GM12875 (cell line): Measurements from ENCODE around the gene ACER1.

Experiments
- H3K4me3 ChIP-seq: one replicate; pipeline ENCODE4 v1.5.1; 2011; ENCODE audit warnings: low read depth, low read length, control low read depth
- TF ChIP-seq, protein P1 (sequence below): IDR thresholded peaks from 2 replicates; pipeline ENCODE4 v1.5.1; 2011; ENCODE audit warnings: low read depth, mild to moderate bottlenecking, control low read depth, inconsistent platforms, low read length, moderate library complexity, borderline replicate concordance; ENCODE audit not compliant: insufficient read depth

Gene ACER1

DNA sequence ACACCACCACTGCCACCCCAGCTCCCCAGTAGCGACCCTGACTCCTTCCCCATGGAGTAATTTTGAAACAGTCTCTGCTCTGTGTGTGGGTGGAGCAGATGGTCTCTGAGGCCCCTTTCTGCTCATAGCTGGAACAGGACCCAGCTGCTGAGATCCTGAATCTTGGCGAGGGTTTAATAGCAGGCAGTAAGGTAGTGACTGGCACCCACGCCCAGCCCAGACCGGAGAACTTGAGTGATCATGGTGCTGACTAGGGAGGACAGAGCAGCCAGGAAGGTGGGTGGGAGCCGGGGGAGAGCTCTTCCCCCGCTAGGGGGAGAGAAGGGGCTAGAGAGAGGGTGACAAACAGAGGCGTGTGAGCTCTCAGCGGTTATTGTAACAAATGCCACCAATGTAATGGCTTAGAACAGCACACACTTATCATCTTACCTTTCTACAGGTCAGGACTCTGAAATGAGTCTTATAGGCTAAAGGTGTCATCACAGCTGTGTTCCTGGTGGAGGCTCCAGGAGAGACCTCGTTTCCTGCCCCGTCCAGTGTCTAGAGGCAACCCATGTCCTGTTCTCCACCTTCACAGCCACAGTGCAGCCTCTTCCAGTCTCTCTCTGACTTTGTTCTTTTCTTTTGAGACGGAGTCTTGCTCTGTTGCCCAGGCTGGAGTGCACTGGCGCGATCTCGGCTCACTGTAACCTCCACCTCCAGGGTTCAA is 7.2 kb upstream of the ACER1 start:
- H3K4me3 ChIP-seq = no peak overlapping the region
- TF ChIP-seq, protein P1, sequence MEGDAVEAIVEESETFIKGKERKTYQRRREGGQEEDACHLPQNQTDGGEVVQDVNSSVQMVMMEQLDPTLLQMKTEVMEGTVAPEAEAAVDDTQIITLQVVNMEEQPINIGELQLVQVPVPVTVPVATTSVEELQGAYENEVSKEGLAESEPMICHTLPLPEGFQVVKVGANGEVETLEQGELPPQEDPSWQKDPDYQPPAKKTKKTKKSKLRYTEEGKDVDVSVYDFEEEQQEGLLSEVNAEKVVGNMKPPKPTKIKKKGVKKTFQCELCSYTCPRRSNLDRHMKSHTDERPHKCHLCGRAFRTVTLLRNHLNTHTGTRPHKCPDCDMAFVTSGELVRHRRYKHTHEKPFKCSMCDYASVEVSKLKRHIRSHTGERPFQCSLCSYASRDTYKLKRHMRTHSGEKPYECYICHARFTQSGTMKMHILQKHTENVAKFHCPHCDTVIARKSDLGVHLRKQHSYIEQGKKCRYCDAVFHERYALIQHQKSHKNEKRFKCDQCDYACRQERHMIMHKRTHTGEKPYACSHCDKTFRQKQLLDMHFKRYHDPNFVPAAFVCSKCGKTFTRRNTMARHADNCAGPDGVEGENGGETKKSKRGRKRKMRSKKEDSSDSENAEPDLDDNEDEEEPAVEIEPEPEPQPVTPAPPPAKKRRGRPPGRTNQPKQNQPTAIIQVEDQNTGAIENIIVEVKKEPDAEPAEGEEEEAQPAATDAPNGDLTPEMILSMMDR = peak; percentile 19; the same call in 1 of the 2 replicates

DNA sequence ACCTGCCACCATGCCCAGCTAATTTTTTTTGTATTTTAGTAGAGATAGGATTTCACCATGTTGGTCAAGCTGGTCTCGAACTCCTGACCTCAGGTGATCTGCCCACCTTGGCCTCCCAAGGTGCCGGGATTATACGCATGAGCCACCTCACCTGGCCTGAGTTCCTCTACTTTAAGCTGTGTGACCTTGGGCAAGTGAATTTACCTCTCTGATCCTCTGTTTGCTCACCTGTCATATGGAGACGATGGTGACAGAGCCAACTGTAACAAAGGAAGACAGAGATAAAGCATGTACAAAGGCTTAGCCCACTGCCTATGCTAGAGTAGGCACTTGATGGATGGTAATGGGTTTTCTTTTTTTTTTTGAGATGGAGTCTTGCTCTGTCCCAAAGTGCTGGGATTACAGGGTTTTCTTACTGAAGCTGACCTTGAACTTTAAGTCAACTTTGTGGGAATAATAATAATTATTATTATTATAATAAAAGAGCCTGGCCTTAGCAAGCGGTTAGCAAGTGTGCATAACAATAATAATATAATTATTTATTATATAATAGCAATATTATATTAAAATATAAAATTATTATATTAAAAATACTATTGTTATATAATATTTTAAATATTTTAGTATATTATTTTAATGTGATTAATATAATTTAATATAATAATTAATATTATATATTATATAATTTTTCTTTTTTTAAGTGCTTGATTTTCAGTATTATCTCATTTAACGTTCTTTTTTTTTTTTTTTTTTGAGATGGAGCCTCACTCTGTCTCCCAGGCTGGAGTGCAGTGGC is 1.3 kb upstream of the ACER1 start:
- TF ChIP-seq, protein P1 = no peak
- no peak overlapping the region for H3K4me3 ChIP-seq

DNA sequence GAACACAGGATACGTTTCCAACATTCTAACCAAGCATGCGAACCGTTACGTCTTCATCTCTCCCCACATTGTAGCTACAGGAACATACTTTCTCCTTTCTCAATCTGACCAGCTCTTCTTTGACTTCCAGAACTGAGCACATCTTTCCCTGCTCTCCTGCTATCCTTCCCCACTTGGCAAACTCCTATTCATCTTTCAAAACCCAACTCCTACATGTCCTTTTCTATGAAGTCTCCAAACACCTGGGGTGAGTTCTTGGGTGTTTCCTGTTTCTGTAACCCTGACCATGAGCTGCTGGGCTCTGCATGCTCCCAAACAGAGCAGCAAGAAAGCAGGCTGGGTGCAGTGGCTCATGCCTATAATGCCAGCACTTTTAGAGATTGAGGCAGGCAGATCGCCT is 6.6 kb downstream of the ACER1 start:
- H3K4me3 ChIP-seq = no peak overlapping the region
- TF ChIP-seq, protein P1 = no peak

DNA sequence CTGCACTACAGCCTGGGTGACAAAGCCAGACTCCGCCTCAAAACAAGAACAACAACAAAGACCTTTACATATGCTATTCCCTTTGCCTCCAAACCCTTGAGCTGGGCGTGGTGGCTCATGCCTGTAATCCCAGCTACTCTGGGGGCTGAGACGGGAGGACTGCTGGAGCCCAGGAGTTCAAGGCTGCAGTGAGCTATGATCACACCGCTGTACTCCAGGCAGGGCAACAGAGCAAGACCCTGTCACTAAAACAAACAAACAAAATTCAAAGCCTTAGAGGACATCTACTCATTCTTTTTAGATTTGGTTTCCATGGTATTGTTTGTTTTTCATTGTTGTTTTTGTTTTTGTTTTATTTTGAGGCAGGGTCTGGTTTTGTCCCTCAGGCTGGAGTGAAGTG is 7.8 kb downstream of the ACER1 start:
- H3K4me3 ChIP-seq = no peak overlapping the region
- TF ChIP-seq, protein P1 = no peak

DNA sequence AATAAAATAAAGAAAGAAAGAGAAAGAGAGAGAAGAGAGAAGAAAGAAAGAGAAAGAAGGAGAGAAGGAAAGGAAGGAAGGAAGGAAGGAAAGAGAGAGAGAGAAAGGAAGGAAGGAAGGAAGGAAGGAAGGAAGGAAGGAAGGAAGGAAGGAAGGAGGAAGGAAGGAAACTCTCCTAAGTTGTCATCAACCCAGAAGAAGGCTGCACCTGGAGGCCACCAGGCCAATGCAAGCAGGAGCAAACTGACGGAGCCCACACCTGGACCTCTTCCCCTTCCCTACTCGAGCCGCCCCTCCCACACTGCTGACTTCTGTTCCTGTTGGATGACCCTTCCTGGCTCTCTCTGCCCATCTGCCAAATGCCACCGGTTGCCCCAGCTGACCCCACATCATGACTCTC is 8.7 kb downstream of the ACER1 start:
- TF ChIP-seq, protein P1 = no peak
- H3K4me3 ChIP-seq = no peak overlapping the region

DNA sequence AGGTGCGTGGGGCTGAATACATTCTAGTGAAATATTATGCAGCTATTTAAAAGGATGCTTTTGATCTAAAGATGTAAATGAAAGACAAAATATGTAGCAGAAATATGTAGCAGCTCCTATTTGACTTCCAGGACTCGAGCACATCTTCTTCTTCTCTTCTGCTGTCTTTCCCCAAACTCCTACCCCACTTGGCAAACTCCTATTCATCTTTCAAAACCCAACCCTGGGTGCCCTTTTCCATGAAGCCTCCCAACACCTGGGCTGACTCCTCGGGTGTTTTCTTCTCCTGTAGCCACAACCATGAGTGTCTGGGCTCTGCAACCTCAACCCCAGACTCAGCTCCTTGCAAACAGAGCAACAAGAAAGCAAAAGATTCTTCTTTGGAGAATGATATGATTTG is 11.1 kb downstream of the ACER1 start:
- H3K4me3 ChIP-seq = no peak overlapping the region
- TF ChIP-seq, protein P1 = no peak

DNA sequence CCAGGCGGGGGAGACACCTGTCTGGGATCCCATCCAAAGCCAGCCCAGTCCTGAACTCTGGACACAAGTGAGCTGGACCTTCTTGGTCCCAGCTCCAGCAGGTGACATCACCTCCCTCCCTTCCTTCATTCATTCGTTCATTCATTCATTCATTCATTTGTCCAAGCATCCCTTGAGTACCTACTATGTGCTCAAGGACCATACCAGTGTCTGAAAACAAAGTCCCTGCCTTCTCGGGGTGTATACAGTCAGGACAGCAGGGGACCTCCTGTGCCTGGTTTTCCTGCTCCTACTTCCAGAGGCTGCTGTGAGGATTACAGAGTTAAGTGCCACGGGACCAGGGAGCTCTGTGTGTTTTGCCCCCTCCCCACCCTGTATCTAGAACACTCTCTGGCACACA is 14.0 kb downstream of the ACER1 start:
- H3K4me3 ChIP-seq = no peak overlapping the region
- TF ChIP-seq, protein P1 = no peak
